22Rv1 (cell line): Measurements from ENCODE around the gene GSG1L.

Experiments used
- CTCF ChIP-seq: fragments of 450-650 bp; IDR thresholded peaks from 2 replicates; pipeline ENCODE4 v1.5.1; 2017; ENCODE audit warnings: mild to moderate bottlenecking
- ZFX ChIP-seq: fragments of 450-650 bp; IDR thresholded peaks from 2 replicates; pipeline ENCODE4 v1.6.1; 2017; ENCODE audit warnings: antibody characterized with exemption, borderline replicate concordance

GRCh38 chr16:27798241-27798640 is 265.3 kb downstream of the GSG1L start:
- TF ChIP-seq CTCF = no peak
- no peak for TF ChIP-seq ZFX
